Measurements from ENCODE around the gene UBR1. TPM values are rescaled to one million over a fixed set of nuclear protein-coding genes. Genes with fewer than 3 reads are reported as not detected.
A peak's percentile ranks its signal among the peaks of the same experiment; 100 is the strongest.

The UBR1 gene
- 100 to 1,000 TPM in 1 of 4 donors, 10 to 100 TPM in 3; 21.3 to 108 (median 34.2) TPM for total RNA-seq

DNA sequence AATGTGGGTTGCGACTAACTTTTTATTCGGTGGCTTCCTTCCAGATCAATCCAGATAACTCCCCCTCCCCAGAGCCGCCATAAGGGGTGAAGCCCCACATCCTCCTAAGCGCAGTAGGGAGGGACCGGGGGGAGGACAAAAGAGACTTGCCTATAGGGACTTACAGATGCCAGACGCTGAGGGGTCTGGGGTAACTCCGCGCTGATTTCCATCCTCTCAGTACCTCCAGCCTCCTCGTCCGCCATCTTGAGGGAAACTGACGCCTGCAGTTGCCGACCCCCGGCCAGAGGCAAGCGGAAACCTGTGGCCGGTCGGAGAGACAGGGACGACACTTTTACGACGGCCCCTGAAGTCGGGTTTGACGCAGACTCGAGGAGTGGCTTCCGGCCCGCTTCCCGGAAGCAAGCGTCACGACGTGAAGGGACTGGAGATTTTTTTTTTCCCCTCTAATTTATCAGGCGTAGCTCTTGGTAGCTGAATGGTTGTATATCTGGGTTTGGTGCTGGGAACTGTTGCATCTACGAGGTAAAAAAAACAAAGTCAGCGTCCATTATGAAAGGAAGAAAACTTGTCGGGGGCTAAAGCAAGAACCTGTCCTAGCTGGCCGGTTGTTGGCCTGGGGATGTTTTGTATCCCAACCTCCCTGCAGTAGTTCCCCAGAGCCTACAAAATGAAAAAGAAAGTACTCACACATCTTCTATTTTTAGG is at the start of gene UBR1:
Gene UBR1 (minus strand): TSS at position 261 of the 708 bp plus-strand sequence. CDS start 16 bp downstream, at position 245.
- no peaks in the 10 kb centered on the region for H3K36me3 ChIP-seq
- no peaks in the 10 kb centered on the region for H3K27me3 ChIP-seq
- intact Hi-C loops (cut with DNase I; ENCODE audit: low total_unique reads): no loop called here

DNA sequence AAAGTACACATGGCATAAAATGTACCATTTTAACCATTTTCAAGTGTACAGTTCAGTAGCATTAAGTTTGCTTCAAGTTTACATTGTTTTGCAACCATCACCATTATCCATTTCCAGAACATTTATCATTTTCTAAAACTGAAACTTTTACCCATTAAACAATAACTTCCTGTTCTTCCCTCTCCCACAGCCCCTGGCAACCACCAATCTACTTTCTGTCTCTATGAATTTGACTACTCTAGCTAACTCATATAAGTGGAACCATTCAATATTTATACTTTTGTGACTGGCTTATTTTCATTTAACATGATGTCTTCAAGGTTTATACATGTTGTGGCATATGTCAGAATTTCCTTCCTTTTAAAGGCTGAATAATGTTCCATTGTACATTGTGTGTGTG is 47.4 kb upstream of the UBR1 start:
- H3K27me3 ChIP-seq: no peaks in the 10 kb centered on the region
- peaks cover 0 to 60% (median 27%) of the 10 kb centered on the region in 4 donors for H3K36me3 ChIP-seq
- no peaks in the 10 kb centered on the region for H3K4me1 ChIP-seq
- H3K9me3 ChIP-seq: no peaks in the 10 kb centered on the region
- DNase-seq: no peak
- intact Hi-C loops (cut with DNase I; ENCODE audit: low total_unique reads): no loop called here
- no peak overlapping the region for H3K4me3 ChIP-seq
- TF ChIP-seq EP300 (IDR thresholded peaks at IDR 0.05; ENCODE audit: low read depth) (no peak), POLR2AphosphoS5 (IDR thresholded peaks at IDR 0.05) (no peak), POLR2A (IDR thresholded peaks at IDR 0.05) (no peak)
- TF ChIP-seq, protein P1, sequence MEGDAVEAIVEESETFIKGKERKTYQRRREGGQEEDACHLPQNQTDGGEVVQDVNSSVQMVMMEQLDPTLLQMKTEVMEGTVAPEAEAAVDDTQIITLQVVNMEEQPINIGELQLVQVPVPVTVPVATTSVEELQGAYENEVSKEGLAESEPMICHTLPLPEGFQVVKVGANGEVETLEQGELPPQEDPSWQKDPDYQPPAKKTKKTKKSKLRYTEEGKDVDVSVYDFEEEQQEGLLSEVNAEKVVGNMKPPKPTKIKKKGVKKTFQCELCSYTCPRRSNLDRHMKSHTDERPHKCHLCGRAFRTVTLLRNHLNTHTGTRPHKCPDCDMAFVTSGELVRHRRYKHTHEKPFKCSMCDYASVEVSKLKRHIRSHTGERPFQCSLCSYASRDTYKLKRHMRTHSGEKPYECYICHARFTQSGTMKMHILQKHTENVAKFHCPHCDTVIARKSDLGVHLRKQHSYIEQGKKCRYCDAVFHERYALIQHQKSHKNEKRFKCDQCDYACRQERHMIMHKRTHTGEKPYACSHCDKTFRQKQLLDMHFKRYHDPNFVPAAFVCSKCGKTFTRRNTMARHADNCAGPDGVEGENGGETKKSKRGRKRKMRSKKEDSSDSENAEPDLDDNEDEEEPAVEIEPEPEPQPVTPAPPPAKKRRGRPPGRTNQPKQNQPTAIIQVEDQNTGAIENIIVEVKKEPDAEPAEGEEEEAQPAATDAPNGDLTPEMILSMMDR (IDR thresholded peaks at IDR 0.05): no peak
- in situ Hi-C loops (cut with MboI; ENCODE audit: low pct_ligation_motif_present in 1 of 4, low pct_unique_long_range_greater_than_20kb in 1 of 4, low sequenced_read_pairs in 3 of 4): no loop called here
- H3K27ac ChIP-seq: no peak overlapping the region

More for the DNA sequence above, at the start of gene UBR1:
- H3K27ac ChIP-seq: peak within 1 kb of the TSS; percentile 85 to 95 (median 91)
- DNase-seq: peak; percentile 92
- no peaks in the 10 kb centered on the region for H3K9me3 ChIP-seq
- 1 to 2% methylated on average over 6 to 18 of the region's 33 CpGs for WGBS, 2 donors (ENCODE audit: low coverage in 1 of 2)
- peaks cover 11 to 31% (median 16%) of the 10 kb centered on the region in 4 donors for H3K4me1 ChIP-seq
- TF ChIP-seq POLR2AphosphoS5 (IDR thresholded peaks at IDR 0.05) (peak; percentile 84 to 87 (median 86)), POLR2A (IDR thresholded peaks at IDR 0.05) (peak; percentile 68), EP300 (IDR thresholded peaks at IDR 0.05; ENCODE audit: low read depth) (peak; percentile 65)
- TF ChIP-seq, protein P1 (IDR thresholded peaks at IDR 0.05): no peak
- in situ Hi-C loops (cut with MboI; ENCODE audit: low pct_ligation_motif_present in 1 of 4, low pct_unique_long_range_greater_than_20kb in 1 of 4, low sequenced_read_pairs in 3 of 4): no loop called here
- H3K4me3 ChIP-seq: peak within 1 kb of the TSS; percentile 66 to 95 (median 81)

DNA sequence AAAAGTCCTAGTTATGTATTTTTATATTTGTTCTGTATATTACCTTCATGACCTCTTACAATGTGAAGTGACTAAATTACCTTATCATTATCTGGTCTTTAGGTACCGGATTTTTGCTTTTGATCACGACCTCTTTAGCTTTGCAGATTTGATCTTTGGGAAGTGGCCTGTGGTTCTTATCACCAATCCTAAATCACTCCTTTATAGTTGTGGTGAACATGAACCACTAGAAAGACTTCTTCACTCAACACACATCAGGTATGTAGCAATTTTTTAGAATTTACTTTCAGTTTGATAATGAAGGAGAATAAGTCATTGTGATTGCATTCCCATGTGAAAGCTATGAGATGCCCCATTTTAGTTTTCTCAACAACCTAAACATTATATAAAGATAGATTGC is 45.9 kb upstream of the UBR1 start:
- intact Hi-C loops (cut with DNase I; ENCODE audit: low total_unique reads) (no loop called here), in situ Hi-C loops (cut with MboI; ENCODE audit: low pct_ligation_motif_present in 1 of 4, low pct_unique_long_range_greater_than_20kb in 1 of 4, low sequenced_read_pairs in 3 of 4) (no loop called here)
- H3K4me1 ChIP-seq: no peaks in the 10 kb centered on the region
- H3K4me3 ChIP-seq: no peak overlapping the region
- TF ChIP-seq POLR2A (IDR thresholded peaks at IDR 0.05): no peak
- no peak overlapping the region for H3K27ac ChIP-seq
- WGBS, 2 donors (ENCODE audit: low coverage in 1 of 2): 91 to 100% methylated on average over 2 of the region's 2 CpGs
- H3K9me3 ChIP-seq: no peaks in the 10 kb centered on the region
- H3K27me3 ChIP-seq: no peaks in the 10 kb centered on the region
- DNase-seq: no peak
- H3K36me3 ChIP-seq: peaks cover 0 to 76% (median 31%) of the 10 kb centered on the region in 4 donors

DNA sequence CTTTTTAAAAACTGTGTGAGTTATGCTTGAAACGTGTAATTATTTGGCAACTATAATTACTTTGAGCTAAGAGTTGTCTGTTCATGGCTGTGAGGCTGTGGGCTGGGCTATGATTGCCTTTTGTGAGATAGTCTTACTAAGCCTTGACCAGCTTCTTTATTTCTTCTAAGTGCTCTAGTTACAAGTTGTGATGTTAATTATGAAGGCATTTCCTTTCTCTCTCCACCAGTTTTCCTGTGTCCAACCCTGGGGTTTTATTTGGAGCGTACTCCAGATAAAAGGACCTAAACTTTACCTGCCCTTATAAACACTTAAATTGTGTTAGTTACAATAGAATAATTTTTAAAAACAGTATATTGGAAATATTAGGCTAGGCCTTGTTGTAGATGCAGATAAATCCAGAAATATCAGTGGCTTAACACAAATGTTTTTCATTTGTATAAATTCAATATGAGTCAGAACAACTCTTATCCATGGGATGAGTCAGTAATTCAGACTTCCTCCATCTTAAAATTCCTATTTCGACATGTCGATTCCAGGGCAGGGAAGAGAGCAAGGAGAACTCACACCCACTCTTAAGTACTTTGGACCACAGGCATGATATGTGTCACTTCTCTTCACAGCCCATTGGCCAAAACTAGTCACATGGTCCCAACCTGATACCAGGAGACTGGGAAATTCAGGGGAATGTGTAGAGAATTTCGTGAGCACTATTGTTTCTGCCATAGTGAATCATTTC is 44.5 kb upstream of the UBR1 start:
- H3K9me3 ChIP-seq: no peaks in the 10 kb centered on the region
- intact Hi-C loops (cut with DNase I; ENCODE audit: low total_unique reads): no loop called here
- no peak overlapping the region for H3K4me3 ChIP-seq
- WGBS, 2 donors (ENCODE audit: low coverage in 1 of 2): 92 to 97% methylated on average over 5 of the region's 5 CpGs
- in situ Hi-C loops (cut with MboI; ENCODE audit: low pct_ligation_motif_present in 1 of 4, low pct_unique_long_range_greater_than_20kb in 1 of 4, low sequenced_read_pairs in 3 of 4): no loop called here
- H3K36me3 ChIP-seq: peaks cover 0 to 76% (median 32%) of the 10 kb centered on the region in 4 donors
- no peak overlapping the region for H3K27ac ChIP-seq
- DNase-seq: no peak
- TF ChIP-seq EP300 (IDR thresholded peaks at IDR 0.05; ENCODE audit: low read depth): no peak
- TF ChIP-seq POLR2A (IDR thresholded peaks at IDR 0.05): no peak
- TF ChIP-seq, protein P1 (IDR thresholded peaks at IDR 0.05): no peak
- no peak for TF ChIP-seq POLR2AphosphoS5 (IDR thresholded peaks at IDR 0.05)
- H3K4me1 ChIP-seq: no peaks in the 10 kb centered on the region
- no peaks in the 10 kb centered on the region for H3K27me3 ChIP-seq

All from transverse colon (tissue), 4 donors.